Endothelial cell of umbilical vein (primary cell): ENCODE data around the gene ARHGEF39.

Experiments
- CTCF ChIP-seq, 2 donors: IDR thresholded peaks; 1 replicate in 1 of 2; 2 replicates in 1 of 2; pipeline ENCODE4 v1.5.1; 2011; ENCODE audit warnings: low read length in 2 of 2, mild to moderate bottlenecking in 2 of 2, moderate library complexity in 2 of 2, control low read depth in 1 of 2, inconsistent platforms in 1 of 2, low read depth in 1 of 2; ENCODE audit not compliant: insufficient read depth in 1 of 2; ENCODE audit errors: extremely low read depth in 1 of 2
- FOS ChIP-seq: IDR thresholded peaks from 2 replicates; pipeline ENCODE4 v1.6.1; 2011; ENCODE audit warnings: mild to moderate bottlenecking, low read length, moderate library complexity, borderline replicate concordance; ENCODE audit not compliant: insufficient read depth
- JUN ChIP-seq: IDR thresholded peaks from 2 replicates; pipeline ENCODE4 v1.6.1; 2011; ENCODE audit warnings: borderline replicate concordance, low read depth; ENCODE audit not compliant: insufficient read length, insufficient read depth
- MAX ChIP-seq: IDR thresholded peaks from 2 replicates; pipeline ENCODE4 v1.6.1; 2011; ENCODE audit not compliant: insufficient read depth, insufficient read length
- MYC ChIP-seq: IDR thresholded peaks from one replicate; pipeline ENCODE4 v1.6.1; 2011; ENCODE audit warnings: mild to moderate bottlenecking, low read depth, low read length
- POLR2A ChIP-seq: IDR thresholded peaks from 2 replicates; pipeline ENCODE4 v1.6.1; 2012; ENCODE audit warnings: low read depth, mild to moderate bottlenecking, control low read depth, low read length
- POLR2AphosphoS5 ChIP-seq: IDR thresholded peaks from 2 replicates; pipeline ENCODE4 v1.6.1; 2012; ENCODE audit warnings: low read depth, mild to moderate bottlenecking, control low read depth, low read length, moderate library complexity; ENCODE audit not compliant: insufficient read depth

GRCh38 chr9:35711501-35712428, 46.8 kb upstream of the ARHGEF39 start:
- TF ChIP-seq POLR2AphosphoS5: no peak
- TF ChIP-seq CTCF (IDR thresholded peaks at IDR 0.05; ENCODE audit: extremely low read depth in 1 of 2, insufficient read depth in 1 of 2, low read depth in 1 of 2, low read length in 2 of 2): no peak
- no peak for TF ChIP-seq FOS
- no peak for TF ChIP-seq MAX
- no peak for TF ChIP-seq JUN
- TF ChIP-seq POLR2A: no peak
- TF ChIP-seq MYC: no peak
